HL-60/S4 treated with phorbol 12-myristate 13-acetate at 8.2 ng/mL for 4 days and 3 days (cell line): ENCODE results near the gene UPK1A.
"Not testable (repeated sequence)": the region's sequence is repeated elsewhere in the genome, so short reads cannot be mapped to it uniquely, and the experiment has no call there.

Experiments used
- in situ Hi-C: fragments of 300-500 bp; cut with MboI; formaldehyde crosslinking; loops from 2 replicates; pipeline ENCODE4 v1.15.0; 2022; ENCODE audit warnings: low sequenced_read_pairs

UPK1A gene

GRCh38 chr19:35689836-35690235, 23.5 kb downstream of the UPK1A start:
- in situ Hi-C loops: no loop called here

DNA sequence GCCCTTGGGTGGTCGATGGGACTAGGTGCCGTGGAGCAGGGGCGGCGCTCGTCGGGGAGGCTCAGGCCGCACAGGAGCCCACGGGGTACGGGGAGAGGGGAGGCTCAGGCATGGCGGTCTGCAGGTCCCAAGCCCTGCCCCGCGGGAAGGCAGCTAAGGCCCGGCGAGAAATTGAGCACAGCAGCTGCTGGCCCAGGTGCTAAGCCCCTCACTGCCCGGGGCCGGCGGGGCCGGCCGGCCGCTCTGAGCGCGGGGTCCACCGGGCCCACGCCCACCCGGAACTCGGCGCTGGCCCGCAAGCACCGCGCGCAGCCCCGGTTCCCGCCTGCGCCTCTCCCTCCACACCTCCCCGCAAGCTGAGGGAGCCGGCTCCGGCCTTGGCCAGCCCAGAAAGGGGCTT, 24.8 kb downstream of the UPK1A start:
- in situ Hi-C loops: not testable (repeated sequence)

DNA sequence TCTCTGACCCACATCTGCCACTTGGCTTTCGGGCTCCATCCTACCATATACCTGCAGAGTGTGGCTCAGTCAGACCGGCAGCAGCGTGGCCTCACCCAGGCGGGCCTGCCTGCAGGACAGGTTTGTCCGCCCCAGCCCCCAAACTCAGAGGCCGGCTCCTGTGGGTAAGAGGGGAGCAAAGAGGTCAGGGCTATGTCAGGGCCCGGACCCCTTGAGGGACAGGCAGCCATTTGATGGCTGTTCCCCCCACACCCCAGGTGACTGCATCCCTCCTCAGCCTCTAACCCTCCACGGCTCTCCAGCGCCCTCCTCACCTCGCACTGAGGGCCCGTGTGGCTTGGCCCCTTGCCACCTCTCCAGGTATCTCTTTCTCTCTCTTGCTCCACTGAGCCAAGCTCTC, 25.7 kb downstream of the UPK1A start:
- in situ Hi-C loops: no loop called here

DNA sequence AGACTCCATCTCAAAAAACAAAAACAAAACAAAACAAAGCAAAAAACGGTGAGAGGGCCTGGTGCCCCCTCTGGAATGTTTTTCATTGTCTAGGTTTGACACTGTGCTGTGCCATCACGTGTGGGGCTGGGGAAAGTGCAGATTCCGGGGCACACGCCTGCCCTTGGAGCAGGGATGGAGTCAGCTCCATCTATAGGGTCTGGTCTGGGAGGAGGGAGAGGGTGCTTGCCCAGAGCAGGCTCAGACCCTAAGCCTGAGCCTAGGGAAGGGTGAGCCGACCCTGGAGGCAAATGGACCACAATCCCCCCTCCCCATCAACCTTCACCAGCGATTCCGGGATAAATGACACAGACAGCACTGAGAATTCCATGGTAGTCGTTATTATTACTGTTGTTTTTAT, 27.1 kb downstream of the UPK1A start:
- in situ Hi-C loops: no loop called here

GRCh38 chr19:35693835-35694599, 27.7 kb downstream of the UPK1A start:
- in situ Hi-C loops: no loop called here

GRCh38 chr19:35695895-35696422, 29.6 kb downstream of the UPK1A start:
- in situ Hi-C loops: no loop called here

DNA sequence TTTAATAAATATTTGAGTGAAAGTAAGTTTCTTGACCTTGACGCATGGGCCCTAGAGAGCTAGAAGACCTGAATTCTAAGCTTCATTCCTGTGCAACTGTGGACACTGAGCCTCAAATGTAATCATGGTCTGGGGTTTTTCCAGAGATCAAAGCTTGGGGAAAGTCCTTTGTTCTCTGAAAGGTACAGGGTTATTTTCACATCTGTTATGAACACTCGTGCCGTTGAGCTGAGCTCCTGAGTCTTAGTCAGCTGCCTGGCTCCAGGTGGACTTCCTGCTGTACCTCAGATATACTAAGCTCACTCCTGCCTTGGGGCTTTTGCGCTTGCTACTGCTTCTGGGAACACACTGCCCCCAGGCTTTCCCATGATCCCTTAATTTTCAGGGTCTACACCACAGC, 30.5 kb downstream of the UPK1A start:
- in situ Hi-C loops: no loop called here

- in situ Hi-C loops: no loop called here
These were observed 36.1 kb downstream of the UPK1A start for GRCh38 chr19:35702223-35703012.

DNA sequence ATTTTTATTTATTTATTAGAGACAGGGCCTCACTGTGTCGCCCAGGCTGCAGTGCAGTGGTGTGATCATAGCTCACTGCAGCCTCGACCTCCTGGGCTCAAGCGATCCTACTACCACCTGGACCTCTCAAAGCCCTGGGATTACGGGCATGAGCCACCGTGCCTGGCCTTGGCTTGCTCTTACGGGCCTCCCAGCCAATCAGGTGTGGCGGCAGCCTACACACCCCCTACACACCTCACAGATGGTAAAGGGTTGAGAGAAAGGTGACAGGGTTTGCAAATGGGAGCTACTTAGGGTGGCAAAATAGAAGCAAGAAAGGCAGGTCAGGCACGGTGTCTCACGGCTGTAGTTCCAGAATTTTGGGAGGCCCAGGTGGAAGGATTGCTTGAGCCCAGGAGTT, 37.0 kb downstream of the UPK1A start:
- in situ Hi-C loops: no loop called here

DNA sequence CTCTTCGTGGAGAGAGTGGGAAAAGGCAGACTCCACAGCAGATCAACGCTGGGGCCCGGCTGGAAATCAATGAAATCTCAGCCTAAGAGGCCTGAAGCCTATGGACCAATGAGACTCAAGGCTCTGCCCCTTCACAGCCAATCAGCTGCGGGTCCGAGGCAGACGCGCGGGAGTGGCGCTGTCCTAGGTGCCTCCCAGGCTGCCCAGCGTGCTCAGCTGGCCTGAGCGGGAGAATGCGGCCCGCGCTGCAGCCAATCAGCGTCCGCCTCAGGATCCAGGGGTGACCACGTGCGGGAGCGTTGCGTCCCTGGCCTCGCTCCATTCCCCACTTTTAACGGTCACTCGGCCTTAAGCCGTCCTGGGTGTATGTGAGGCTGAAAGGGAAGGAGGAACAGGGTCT, 37.9 kb downstream of the UPK1A start, which contains the start of gene ZBTB32:
ZBTB32 (plus strand) TSS at position 341 of the 400 bp plus-strand sequence. CDS start 10,069 bp downstream, outside the sequence.
- in situ Hi-C loops: no loop called here

DNA sequence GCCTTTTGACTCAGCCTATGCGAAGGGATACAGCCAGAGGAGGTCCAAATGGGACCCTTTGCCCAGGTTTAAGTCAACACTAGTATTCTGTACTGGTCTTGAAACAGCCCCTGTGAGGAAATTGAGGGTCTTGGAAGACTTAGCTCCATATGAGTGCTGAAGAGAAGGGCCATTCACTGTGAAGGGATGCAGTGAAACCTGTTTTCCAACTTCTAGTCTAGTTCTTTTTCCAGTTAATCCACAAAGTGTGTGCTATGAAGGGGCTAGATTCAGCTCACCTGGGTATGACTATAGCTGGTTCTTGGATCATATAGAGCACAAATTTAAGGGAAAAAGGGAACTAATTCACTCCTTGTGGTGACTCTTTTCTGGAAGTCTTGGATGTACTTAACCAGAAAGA, 42.1 kb downstream of the UPK1A start:
- in situ Hi-C loops: no loop called here

DNA sequence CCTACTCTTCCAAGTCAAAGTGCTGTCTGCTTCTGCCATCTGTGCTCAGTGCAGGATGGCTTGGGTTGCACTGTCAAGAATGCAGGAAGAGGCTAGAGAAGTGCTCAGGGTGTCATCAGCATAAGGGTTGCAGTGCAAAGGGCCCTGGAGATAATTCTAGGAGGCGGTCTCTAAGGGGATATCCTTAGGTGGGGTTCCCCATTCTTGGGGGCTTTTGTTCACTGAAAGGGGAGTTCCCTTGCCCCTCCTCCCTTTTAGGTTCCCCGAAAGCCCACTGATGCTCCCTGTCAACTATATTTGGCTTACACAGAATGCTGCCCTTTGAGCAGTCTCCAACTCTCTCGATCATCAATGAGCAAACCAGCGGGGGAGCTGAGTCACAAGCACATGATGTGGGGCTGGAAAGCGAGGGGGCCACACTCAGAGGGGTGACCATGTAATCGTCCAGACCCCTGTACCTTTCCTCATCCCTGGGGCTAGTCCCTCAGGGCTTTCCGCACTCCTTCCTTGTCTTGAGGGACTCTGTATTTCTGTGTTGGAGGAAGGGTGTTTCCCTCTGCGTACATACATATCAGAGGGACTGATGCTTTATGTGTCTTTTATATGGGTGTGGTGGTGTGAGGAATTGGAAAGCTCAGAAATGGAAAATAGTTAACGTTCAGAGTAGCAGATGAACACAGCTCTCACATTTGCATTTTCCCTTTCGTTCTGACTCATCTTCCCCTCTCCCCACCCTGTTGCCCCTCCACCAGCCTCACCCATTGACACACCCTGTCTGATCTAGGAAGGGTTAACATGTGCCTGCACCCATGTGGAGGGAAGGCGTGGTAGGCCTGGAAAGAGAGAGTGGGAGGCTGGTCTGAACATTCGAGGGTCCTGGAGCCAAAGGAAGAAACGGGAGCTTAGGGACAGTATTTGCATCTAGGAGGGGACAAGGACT, 44.7 kb downstream of the UPK1A start:
- in situ Hi-C loops: no loop called here

GRCh38 chr19:35712567-35713505, 46.5 kb downstream of the UPK1A start:
- in situ Hi-C loops: no loop called here

- in situ Hi-C loops: no loop called here
These were observed 47.2 kb downstream of the UPK1A start for GRCh38 chr19:35713506-35713850.

DNA sequence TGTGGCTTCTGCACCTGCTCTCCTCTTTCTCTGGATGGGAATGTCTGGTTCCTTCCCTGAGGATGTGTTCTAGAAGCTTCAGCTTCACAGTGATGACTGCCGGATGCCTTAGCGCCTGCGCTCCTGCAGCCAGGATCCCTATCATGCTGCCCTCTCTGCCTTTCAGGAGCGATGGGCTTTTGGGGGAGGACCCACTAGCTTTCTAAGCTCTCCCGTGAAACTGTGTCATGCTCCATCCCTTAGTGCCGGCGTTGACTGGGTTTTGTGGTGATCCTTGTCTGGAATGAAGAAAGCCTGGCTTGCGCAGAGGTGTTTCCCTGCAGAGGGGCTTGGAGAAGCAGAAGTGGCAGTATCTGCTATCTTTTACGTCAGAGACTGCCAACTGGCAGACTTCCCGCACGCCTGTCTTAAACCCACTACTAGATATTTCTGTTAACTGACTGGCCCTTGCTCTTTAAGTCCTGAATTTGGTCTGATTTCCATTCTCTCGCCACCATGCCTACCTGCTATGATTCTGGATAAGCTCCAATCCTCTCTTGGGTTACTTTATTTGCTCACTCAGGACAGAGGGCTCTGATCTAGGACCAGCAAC, 47.7 kb downstream of the UPK1A start:
- in situ Hi-C loops: no loop called here

- in situ Hi-C loops: no loop called here
These were observed 48.5 kb downstream of the UPK1A start for GRCh38 chr19:35714601-35715354.

- in situ Hi-C loops: no loop called here
These were observed 49.1 kb downstream of the UPK1A start for GRCh38 chr19:35715355-35715809.

GRCh38 chr19:35715981-35716800, 49.9 kb downstream of the UPK1A start:
- in situ Hi-C loops: no loop called here
